ENCODE data around the gene SYNDIG1.

DNA sequence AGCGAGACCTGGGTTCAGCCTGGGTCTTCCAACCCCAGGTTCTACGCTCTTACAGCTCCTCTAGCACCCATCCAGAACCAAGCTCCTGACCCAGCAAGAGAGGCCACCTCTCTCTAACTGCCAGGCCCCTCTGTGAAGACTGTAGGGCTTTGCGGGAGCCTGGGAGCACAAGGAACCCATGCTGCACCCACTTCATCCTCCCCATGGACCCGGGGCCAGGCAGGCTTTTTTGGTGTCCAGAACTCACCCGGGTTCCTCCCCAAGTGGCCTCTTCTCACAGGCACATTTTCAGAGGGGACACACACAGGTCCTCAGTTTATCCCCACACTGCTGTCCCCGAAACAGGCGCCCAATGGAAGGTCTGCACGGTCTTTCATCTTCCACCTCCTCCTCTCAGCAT is 145.9 kb downstream of the SYNDIG1 start:
- TF ChIP-seq POLR2A (IDR thresholded peaks at IDR 0.05), result no peak
- TF ChIP-seq, protein P1, sequence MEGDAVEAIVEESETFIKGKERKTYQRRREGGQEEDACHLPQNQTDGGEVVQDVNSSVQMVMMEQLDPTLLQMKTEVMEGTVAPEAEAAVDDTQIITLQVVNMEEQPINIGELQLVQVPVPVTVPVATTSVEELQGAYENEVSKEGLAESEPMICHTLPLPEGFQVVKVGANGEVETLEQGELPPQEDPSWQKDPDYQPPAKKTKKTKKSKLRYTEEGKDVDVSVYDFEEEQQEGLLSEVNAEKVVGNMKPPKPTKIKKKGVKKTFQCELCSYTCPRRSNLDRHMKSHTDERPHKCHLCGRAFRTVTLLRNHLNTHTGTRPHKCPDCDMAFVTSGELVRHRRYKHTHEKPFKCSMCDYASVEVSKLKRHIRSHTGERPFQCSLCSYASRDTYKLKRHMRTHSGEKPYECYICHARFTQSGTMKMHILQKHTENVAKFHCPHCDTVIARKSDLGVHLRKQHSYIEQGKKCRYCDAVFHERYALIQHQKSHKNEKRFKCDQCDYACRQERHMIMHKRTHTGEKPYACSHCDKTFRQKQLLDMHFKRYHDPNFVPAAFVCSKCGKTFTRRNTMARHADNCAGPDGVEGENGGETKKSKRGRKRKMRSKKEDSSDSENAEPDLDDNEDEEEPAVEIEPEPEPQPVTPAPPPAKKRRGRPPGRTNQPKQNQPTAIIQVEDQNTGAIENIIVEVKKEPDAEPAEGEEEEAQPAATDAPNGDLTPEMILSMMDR (IDR thresholded peaks at IDR 0.05), result no peak
